ENCODE measurements around the gene KCNN3.

The KCNN3 gene

DNA sequence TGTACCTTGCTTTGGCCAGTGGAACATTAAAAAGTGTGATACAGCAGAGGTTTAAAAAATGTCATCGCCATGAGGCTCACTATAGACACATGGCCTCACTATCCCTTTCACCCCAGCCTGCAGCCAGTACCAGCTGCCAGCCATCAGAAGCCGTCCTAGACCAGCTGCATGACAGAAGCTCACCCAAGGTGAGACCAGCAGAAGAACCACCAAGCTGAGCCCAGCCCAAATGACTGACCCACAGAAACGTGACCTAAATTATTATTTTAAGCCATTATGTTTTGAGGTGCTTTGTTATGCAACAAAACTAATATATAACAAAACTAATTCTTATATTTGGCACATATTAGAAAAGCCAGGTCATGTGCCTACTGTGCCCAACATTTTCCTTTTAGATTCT lies 91.1 kb downstream of the KCNN3 start:
- ATAC-seq, result no peak
- no peak for TF ChIP-seq ZFP3 (CRISPR knock-in tag; IDR thresholded peaks at IDR 0.05)
- no peak for TF ChIP-seq BACH2 (CRISPR knock-in tag; IDR thresholded peaks at IDR 0.05; ENCODE audit: borderline replicate concordance)
- TF ChIP-seq SNAI2 (CRISPR knock-in tag; IDR thresholded peaks at IDR 0.05), result no peak
- no peak for TF ChIP-seq ZNF8 (CRISPR knock-in tag; IDR thresholded peaks at IDR 0.05)
- TF ChIP-seq, protein P1, sequence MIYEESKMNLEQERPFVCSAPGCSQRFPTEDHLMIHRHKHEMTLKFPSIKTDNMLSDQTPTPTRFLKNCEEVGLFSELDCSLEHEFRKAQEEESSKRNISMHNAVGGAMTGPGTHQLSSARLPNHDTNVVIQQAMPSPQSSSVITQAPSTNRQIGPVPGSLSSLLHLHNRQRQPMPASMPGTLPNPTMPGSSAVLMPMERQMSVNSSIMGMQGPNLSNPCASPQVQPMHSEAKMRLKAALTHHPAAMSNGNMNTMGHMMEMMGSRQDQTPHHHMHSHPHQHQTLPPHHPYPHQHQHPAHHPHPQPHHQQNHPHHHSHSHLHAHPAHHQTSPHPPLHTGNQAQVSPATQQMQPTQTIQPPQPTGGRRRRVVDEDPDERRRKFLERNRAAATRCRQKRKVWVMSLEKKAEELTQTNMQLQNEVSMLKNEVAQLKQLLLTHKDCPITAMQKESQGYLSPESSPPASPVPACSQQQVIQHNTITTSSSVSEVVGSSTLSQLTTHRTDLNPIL (CRISPR knock-in tag; IDR thresholded peaks at IDR 0.05; ENCODE audit: low read depth), result no peak
- TF ChIP-seq ZNF70 (CRISPR knock-in tag; IDR thresholded peaks at IDR 0.05), result no peak
- TF ChIP-seq ZC3H10 (CRISPR knock-in tag; IDR thresholded peaks at IDR 0.05), result no peak
- no peak for TF ChIP-seq TOX (CRISPR knock-in tag; IDR thresholded peaks at IDR 0.05; ENCODE audit: borderline replicate concordance)
- no peak for TF ChIP-seq ZNF565 (CRISPR knock-in tag; conservative IDR thresholded peaks at IDR 0.05; ENCODE audit: low read depth)
- TF ChIP-seq TCF4 (CRISPR knock-in tag; IDR thresholded peaks at IDR 0.05; ENCODE audit: borderline replicate concordance), result no peak
- no peak for TF ChIP-seq CSDC2 (CRISPR knock-in tag; IDR thresholded peaks at IDR 0.05)
- TF ChIP-seq PPARA (CRISPR knock-in tag; IDR thresholded peaks at IDR 0.05; ENCODE audit: borderline replicate concordance), result no peak
- TF ChIP-seq, protein P2, sequence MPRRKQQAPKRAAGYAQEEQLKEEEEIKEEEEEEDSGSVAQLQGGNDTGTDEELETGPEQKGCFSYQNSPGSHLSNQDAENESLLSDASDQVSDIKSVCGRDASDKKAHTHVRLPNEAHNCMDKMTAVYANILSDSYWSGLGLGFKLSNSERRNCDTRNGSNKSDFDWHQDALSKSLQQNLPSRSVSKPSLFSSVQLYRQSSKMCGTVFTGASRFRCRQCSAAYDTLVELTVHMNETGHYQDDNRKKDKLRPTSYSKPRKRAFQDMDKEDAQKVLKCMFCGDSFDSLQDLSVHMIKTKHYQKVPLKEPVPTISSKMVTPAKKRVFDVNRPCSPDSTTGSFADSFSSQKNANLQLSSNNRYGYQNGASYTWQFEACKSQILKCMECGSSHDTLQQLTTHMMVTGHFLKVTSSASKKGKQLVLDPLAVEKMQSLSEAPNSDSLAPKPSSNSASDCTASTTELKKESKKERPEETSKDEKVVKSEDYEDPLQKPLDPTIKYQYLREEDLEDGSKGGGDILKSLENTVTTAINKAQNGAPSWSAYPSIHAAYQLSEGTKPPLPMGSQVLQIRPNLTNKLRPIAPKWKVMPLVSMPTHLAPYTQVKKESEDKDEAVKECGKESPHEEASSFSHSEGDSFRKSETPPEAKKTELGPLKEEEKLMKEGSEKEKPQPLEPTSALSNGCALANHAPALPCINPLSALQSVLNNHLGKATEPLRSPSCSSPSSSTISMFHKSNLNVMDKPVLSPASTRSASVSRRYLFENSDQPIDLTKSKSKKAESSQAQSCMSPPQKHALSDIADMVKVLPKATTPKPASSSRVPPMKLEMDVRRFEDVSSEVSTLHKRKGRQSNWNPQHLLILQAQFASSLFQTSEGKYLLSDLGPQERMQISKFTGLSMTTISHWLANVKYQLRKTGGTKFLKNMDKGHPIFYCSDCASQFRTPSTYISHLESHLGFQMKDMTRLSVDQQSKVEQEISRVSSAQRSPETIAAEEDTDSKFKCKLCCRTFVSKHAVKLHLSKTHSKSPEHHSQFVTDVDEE (CRISPR knock-in tag; IDR thresholded peaks at IDR 0.05), result no peak
- no peak for TF ChIP-seq OSR1 (CRISPR knock-in tag; IDR thresholded peaks at IDR 0.05)
- TF ChIP-seq, protein P3, sequence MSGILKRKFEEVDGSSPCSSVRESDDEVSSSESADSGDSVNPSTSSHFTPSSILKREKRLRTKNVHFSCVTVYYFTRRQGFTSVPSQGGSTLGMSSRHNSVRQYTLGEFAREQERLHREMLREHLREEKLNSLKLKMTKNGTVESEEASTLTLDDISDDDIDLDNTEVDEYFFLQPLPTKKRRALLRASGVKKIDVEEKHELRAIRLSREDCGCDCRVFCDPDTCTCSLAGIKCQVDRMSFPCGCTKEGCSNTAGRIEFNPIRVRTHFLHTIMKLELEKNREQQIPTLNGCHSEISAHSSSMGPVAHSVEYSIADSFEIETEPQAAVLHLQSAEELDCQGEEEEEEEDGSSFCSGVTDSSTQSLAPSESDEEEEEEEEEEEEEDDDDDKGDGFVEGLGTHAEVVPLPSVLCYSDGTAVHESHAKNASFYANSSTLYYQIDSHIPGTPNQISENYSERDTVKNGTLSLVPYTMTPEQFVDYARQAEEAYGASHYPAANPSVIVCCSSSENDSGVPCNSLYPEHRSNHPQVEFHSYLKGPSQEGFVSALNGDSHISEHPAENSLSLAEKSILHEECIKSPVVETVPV (CRISPR knock-in tag; IDR thresholded peaks at IDR 0.05), result no peak

DNA sequence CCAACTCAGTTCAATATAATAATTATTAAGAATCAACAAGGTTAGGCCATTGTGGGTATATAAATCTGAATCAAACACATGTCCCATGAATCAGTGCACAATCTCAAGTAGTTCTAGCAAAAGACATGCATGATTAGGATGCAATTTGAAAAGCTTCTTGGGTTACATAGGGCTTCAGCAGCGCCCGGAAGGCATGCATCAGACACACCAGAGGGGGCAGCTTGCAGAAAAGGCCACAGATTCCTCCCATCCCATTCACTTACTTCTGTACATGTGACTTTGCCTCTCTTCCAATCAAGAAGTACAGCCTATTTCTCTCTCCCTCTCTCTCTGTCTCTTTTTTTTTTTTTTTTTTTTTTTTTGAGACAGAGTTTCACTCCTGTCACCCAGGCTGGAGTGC lies 91.8 kb downstream of the KCNN3 start:
- ATAC-seq, result no peak

More for the DNA sequence above, 91.8 kb downstream of the KCNN3 start:
- TF ChIP-seq CSDC2 (CRISPR knock-in tag; IDR thresholded peaks at IDR 0.05) (no peak), BACH2 (CRISPR knock-in tag; IDR thresholded peaks at IDR 0.05; ENCODE audit: borderline replicate concordance) (no peak), ZFP3 (CRISPR knock-in tag; IDR thresholded peaks at IDR 0.05) (no peak), ESRRG (CRISPR knock-in tag; IDR thresholded peaks at IDR 0.05) (no peak), OSR1 (CRISPR knock-in tag; IDR thresholded peaks at IDR 0.05) (no peak), ZNF8 (CRISPR knock-in tag; IDR thresholded peaks at IDR 0.05) (no peak), PPARA (CRISPR knock-in tag; IDR thresholded peaks at IDR 0.05; ENCODE audit: borderline replicate concordance) (no peak), ZFP30 (CRISPR knock-in tag; IDR thresholded peaks at IDR 0.05) (no peak), ARNTL (CRISPR knock-in tag; IDR thresholded peaks at IDR 0.05; ENCODE audit: borderline replicate concordance, low read depth) (no peak), GLIS3 (CRISPR knock-in tag; IDR thresholded peaks at IDR 0.05) (no peak), TOX (CRISPR knock-in tag; IDR thresholded peaks at IDR 0.05; ENCODE audit: borderline replicate concordance) (no peak), ZNF70 (CRISPR knock-in tag; IDR thresholded peaks at IDR 0.05) (no peak), ISL1 (CRISPR knock-in tag; IDR thresholded peaks at IDR 0.05) (no peak), ZC3H10 (CRISPR knock-in tag; IDR thresholded peaks at IDR 0.05) (no peak), TCF4 (CRISPR knock-in tag; IDR thresholded peaks at IDR 0.05; ENCODE audit: borderline replicate concordance) (no peak), ZNF565 (CRISPR knock-in tag; conservative IDR thresholded peaks at IDR 0.05; ENCODE audit: low read depth) (no peak)
- TF ChIP-seq, protein P1 (CRISPR knock-in tag; IDR thresholded peaks at IDR 0.05; ENCODE audit: low read depth), result no peak
- TF ChIP-seq, protein P2 (CRISPR knock-in tag; IDR thresholded peaks at IDR 0.05), result no peak
- TF ChIP-seq, protein P4, sequence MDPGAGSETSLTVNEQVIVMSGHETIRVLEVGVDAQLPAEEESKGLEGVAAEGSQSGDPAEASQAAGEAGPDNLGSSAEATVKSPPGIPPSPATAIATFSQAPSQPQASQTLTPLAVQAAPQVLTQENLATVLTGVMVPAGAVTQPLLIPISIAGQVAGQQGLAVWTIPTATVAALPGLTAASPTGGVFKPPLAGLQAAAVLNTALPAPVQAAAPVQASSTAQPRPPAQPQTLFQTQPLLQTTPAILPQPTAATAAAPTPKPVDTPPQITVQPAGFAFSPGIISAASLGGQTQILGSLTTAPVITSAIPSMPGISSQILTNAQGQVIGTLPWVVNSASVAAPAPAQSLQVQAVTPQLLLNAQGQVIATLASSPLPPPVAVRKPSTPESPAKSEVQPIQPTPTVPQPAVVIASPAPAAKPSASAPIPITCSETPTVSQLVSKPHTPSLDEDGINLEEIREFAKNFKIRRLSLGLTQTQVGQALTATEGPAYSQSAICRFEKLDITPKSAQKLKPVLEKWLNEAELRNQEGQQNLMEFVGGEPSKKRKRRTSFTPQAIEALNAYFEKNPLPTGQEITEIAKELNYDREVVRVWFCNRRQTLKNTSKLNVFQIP (CRISPR knock-in tag; IDR thresholded peaks at IDR 0.05; ENCODE audit: borderline replicate concordance, low read depth), result no peak
- TF ChIP-seq, protein P3 (CRISPR knock-in tag; IDR thresholded peaks at IDR 0.05), result no peak

All from SK-N-SH treated with all-trans-retinoic acid at 6 μM for 48 hours (cell line).